Neutrophil (primary cell): Measurements from ENCODE around the gene LIX1.
"Not testable (repeated sequence)": the region's sequence is repeated elsewhere in the genome, so short reads cannot be mapped to it uniquely, and the experiment has no call there.

Experiments used
- H3K27ac ChIP-seq: fragments of 200-600 bp; sonication (generic); 2 replicates; pipeline ENCODE4 v1.5.1; 2016; ENCODE audit warnings: mild to moderate bottlenecking, moderate library complexity
- H3K27me3 ChIP-seq: fragments of 200-600 bp; sonication (generic); 2 replicates; pipeline ENCODE4 v1.6.0; 2016; ENCODE audit warnings: mild to moderate bottlenecking
- H3K36me3 ChIP-seq: fragments of 200-600 bp; sonication (generic); 2 replicates; pipeline ENCODE4 v1.5.1; 2017
- H3K4me1 ChIP-seq, 2 experiments: fragments of 200-600 bp in 1 of 2; sonication (generic) in 1 of 2; 1 replicate in 1 of 2; 2 replicates in 1 of 2; pipeline versions ENCODE4 v1.5.1 to v1.6.1; 2013 to 2016; ENCODE audit warnings: low read depth in 1 of 2, low read length in 1 of 2, mild to moderate bottlenecking in 1 of 2, moderate library complexity in 1 of 2; ENCODE audit not compliant: control insufficient read depth in 1 of 2, insufficient read depth in 1 of 2
- H3K4me3 ChIP-seq, 2 experiments: fragments of 200-600 bp in 1 of 2; sonication (generic) in 1 of 2; 1 replicate in 1 of 2; 2 replicates in 1 of 2; pipeline ENCODE4 v1.5.1; 2013 to 2016; ENCODE audit warnings: low read depth in 1 of 2, low read length in 1 of 2, mild to moderate bottlenecking in 1 of 2, moderate library complexity in 1 of 2
- H3K9me3 ChIP-seq: fragments of 200-600 bp; sonication (generic); 2 replicates; pipeline ENCODE4 v1.5.1; 2016
- TF ChIP-seq, protein P1 (sequence below): fragments of 200-600 bp; sonication (generic); IDR thresholded peaks from 2 replicates; pipeline ENCODE4 v1.5.1; 2016; ENCODE audit warnings: antibody characterized with exemption

Gene LIX1

DNA sequence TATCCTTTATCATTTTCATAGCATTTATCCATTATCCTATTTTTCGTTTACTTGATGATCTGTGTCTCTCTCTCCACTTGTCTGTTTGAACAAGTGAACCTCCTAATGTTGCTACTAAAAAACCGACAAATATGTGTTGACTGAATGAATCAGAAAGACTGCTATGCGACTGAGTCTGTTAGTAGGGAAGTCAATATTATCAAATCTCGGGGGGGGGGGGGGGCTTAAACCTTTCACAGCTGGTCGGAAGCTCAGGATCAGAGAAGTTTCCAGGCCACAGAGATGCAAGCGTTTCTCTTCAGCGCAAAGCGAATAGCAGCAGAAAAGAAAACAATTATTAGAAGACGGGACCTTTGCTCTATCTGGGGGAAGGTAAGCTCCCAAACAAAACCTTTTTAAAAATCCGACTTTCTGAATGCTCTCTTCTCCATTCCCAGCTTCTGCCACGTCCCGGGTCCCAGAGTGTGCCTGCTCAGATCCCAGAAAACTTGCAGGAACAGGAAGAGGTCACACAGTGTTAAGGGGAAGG lies 40.2 kb upstream of the LIX1 start:
- Histone ChIP-seq H3K9me3 (no peaks in the 10 kb centered on the region), H3K4me1 (peaks cover 16 to 21% of the 10 kb centered on the region in 2 experiments), H3K36me3 (peaks cover 14% of the 10 kb centered on the region), H3K4me3 (peak overlapping the region; percentile 74 to 91), H3K27ac (peak overlapping the region; percentile 88), H3K27me3 (no peaks in the 10 kb centered on the region)
- TF ChIP-seq, protein P1, sequence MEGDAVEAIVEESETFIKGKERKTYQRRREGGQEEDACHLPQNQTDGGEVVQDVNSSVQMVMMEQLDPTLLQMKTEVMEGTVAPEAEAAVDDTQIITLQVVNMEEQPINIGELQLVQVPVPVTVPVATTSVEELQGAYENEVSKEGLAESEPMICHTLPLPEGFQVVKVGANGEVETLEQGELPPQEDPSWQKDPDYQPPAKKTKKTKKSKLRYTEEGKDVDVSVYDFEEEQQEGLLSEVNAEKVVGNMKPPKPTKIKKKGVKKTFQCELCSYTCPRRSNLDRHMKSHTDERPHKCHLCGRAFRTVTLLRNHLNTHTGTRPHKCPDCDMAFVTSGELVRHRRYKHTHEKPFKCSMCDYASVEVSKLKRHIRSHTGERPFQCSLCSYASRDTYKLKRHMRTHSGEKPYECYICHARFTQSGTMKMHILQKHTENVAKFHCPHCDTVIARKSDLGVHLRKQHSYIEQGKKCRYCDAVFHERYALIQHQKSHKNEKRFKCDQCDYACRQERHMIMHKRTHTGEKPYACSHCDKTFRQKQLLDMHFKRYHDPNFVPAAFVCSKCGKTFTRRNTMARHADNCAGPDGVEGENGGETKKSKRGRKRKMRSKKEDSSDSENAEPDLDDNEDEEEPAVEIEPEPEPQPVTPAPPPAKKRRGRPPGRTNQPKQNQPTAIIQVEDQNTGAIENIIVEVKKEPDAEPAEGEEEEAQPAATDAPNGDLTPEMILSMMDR, result no peak

DNA sequence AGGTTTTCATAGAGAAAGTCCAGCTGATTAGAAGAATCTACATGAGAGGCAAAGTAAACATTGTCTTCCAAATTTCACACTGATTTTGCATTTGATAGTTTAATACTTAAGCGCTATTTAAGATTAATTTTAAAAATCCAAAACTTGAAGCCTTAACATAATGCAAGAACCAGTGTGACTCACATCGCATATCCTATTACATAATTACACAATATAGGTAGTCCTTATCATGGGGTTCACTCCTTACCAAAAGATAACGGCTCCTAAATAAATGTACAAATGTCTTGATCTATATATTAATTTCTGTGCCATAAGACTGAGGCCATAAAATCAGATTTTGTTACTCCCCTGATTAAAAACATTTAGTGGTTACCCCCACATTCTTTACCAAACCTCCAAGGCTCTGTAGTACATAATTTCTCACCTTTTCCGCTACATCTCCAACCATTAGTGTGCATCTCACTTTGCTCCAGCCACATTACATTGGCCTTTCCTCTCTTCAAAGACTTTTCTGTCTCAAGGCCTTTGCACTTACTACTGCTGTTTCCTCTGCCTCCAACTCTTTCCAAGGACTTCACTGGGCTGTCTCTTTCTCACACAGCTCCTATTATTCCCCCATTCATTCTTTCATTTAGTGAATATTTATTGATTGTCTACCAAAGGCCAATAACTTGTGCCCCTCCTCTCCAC lies 39.6 kb upstream of the LIX1 start:
- Histone ChIP-seq H3K36me3 (peaks cover 21% of the 10 kb centered on the region), H3K4me3 (peak overlapping the region; percentile 74 to 91), H3K9me3 (no peaks in the 10 kb centered on the region), H3K27ac (peak overlapping the region; percentile 88), H3K27me3 (no peaks in the 10 kb centered on the region), H3K4me1 (peaks cover 16 to 21% of the 10 kb centered on the region in 2 experiments)
- TF ChIP-seq, protein P1, result no peak

DNA sequence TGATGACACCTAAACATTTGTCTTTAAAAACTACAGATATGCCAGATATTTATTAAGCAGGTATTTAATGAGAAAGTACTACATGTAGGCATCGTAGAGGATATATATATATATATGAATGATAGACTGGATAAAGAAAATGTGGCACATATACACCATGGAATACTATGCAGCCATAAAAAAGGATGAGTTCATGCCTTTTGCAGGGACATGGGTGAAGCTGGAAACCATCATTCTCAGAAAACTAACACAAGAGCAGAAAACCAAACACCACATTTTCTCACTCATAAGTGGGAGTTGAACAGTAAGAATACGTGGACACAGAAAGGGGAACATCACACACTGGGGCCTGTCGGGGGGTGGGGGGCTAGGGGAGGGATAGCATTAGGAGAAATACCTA lies 37.0 kb upstream of the LIX1 start:
- H3K27me3 ChIP-seq, H3K4me3 ChIP-seq, H3K9me3 ChIP-seq, H3K27ac ChIP-seq: not testable (repeated sequence)
- Histone ChIP-seq H3K4me1 (peaks cover 16 to 21% of the 10 kb centered on the region in 2 experiments), H3K36me3 (peaks cover 45% of the 10 kb centered on the region)

DNA sequence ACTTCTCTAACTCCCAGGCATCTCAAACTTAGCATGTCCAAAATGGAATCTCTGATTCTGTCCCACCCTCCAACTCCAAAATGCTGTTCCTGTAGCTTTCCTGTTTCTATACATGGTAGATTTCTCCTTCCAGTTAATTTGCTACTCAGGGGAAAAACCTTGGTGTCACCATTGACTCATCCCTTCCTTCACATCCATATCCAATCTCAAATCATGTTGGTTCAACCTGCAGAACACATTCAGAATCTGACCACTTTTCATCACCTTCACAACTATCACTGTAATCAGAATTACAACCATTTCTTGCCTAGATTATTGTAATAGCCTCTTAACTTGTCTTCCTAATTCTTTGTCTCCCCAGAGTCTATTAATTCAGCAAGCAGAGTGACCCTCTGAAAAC lies 29.8 kb upstream of the LIX1 start:
- peaks cover 64% of the 10 kb centered on the region for H3K36me3 ChIP-seq

DNA sequence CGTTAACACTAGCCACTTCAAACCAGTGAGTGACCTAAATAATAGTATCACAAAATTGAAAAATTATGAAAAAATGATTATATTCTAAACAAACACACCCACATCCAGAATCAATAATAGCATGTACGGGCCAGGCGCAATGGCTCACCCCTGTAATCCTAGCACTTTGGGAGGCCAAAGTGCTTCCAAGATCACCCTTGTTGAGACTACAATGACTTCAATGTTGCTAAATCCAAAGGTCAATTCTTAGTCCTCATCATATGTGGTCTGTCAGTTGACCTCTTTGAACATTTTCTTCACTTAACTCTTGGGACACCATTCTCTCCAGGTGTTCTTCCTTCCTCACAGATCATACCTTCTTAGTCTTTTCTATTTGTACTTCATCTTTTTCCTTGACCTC lies 29.3 kb upstream of the LIX1 start:
- no peak overlapping the region for H3K4me3 ChIP-seq
- H3K36me3 ChIP-seq, result peaks cover 64% of the 10 kb centered on the region
- no peaks in the 10 kb centered on the region for H3K9me3 ChIP-seq
- no peak overlapping the region for H3K27ac ChIP-seq
- H3K4me1 ChIP-seq, result no peaks in the 10 kb centered on the region
- no peaks in the 10 kb centered on the region for H3K27me3 ChIP-seq
- TF ChIP-seq, protein P1, result no peak

More for the DNA sequence above, 29.8 kb upstream of the LIX1 start:
- TF ChIP-seq, protein P1, result no peak
- Histone ChIP-seq H3K4me1 (no peaks in the 10 kb centered on the region), H3K27me3 (no peaks in the 10 kb centered on the region), H3K27ac (no peak overlapping the region), H3K4me3 (no peak overlapping the region), H3K9me3 (no peaks in the 10 kb centered on the region)

DNA sequence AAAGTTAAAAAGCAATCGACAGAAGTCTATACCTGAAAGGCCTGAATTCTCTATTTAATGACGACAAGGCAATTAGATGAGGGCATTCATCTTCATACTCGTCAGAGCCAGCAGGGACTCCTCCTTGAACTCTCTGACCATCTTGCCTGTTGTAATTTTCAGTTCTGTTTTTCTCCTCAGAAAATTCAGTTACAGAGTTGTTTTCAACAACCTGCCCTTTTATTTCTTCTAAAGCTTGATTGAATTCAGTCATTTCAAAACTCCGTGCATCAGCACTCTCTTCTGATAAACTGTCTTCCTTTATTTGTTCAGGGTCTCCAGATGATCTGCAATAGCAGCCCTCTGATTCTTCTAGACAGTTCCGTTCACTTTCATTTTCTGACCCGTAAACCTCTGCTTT lies 25.0 kb upstream of the LIX1 start:
- H3K27ac ChIP-seq, result no peak overlapping the region
- no peaks in the 10 kb centered on the region for H3K9me3 ChIP-seq
- H3K4me3 ChIP-seq, result no peak overlapping the region
- TF ChIP-seq, protein P1, result no peak
- peaks cover 11 to 12% of the 10 kb centered on the region in 2 experiments for H3K4me1 ChIP-seq
- no peaks in the 10 kb centered on the region for H3K27me3 ChIP-seq
- H3K36me3 ChIP-seq, result peaks cover 29% of the 10 kb centered on the region
